NCI-H1694 treated with DMSO at 0.1 percent for 48 hours (cell line): ENCODE results near the gene FBXO38.
"Not testable (repeated sequence)": the region's sequence is repeated elsewhere in the genome, so short reads cannot be mapped to it uniquely, and the experiment has no call there.

Source experiments
- DNase-seq: peaks from one replicate; lab custom pipeline; 2025; lab: John Stamatoyannopoulos, UW

FBXO38 gene

GRCh38 chr5:148427370-148428042 is 43.7 kb downstream of the FBXO38 start:
- no peak for DNase-seq

GRCh38 chr5:148428848-148429247 is 45.1 kb downstream of the FBXO38 start:
- no peak for DNase-seq

GRCh38 chr5:148433826-148434225 is 50.1 kb downstream of the FBXO38 start:
- DNase-seq: no peak

- no peak for DNase-seq
Observed at GRCh38 chr5:148436029-148436428, 52.3 kb downstream of the FBXO38 start.

GRCh38 chr5:148437249-148437648 is 53.5 kb downstream of the FBXO38 start:
- no peak for DNase-seq

GRCh38 chr5:148438933-148439332 is 55.2 kb downstream of the FBXO38 start:
- DNase-seq: no peak

GRCh38 chr5:148443241-148443640 is 59.5 kb downstream of the FBXO38 start:
- DNase-seq: no peak

GRCh38 chr5:148443998-148444397 is 60.2 kb downstream of the FBXO38 start:
- DNase-seq: peak; percentile 49

GRCh38 chr5:148445578-148445977 is 61.8 kb downstream of the FBXO38 start:
- no peak for DNase-seq

GRCh38 chr5:148446611-148447010 is 62.9 kb downstream of the FBXO38 start:
- no peak for DNase-seq

- DNase-seq: no peak
Observed at GRCh38 chr5:148452499-148453193, 68.9 kb downstream of the FBXO38 start.

GRCh38 chr5:148454576-148454975 is 70.8 kb downstream of the FBXO38 start:
- no peak for DNase-seq

GRCh38 chr5:148455185-148455584 is 71.4 kb downstream of the FBXO38 start:
- no peak for DNase-seq

- DNase-seq: peak; percentile 44
Observed at GRCh38 chr5:148457183-148457620, 73.4 kb downstream of the FBXO38 start.

GRCh38 chr5:148458036-148458888 is 74.5 kb downstream of the FBXO38 start:
- DNase-seq: no peak

GRCh38 chr5:148459669-148460068 is 75.9 kb downstream of the FBXO38 start:
- no peak for DNase-seq

- no peak for DNase-seq
Observed at GRCh38 chr5:148465381-148466235, 81.8 kb downstream of the FBXO38 start.

GRCh38 chr5:148466236-148466580 is 82.5 kb downstream of the FBXO38 start:
- DNase-seq: no peak

- no peak for DNase-seq
Observed at GRCh38 chr5:148467958-148468357, 84.2 kb downstream of the FBXO38 start.

GRCh38 chr5:148468746-148469145 is 85.0 kb downstream of the FBXO38 start:
- not testable (repeated sequence) for DNase-seq

GRCh38 chr5:148469501-148469935 is 85.8 kb downstream of the FBXO38 start:
- DNase-seq: no peak

GRCh38 chr5:148471379-148471778 is 87.6 kb downstream of the FBXO38 start:
- no peak for DNase-seq
